K562 (cell line): ENCODE results near the gene MARK2. TPM values are rescaled to one million over a fixed set of nuclear protein-coding genes. Genes with fewer than 3 reads are reported as not detected.

Experiments
- CBX2 ChIP-seq: fragments of 200-600 bp; sonication (generic); IDR thresholded peaks from one replicate; pipeline ENCODE4 v1.6.1; 2012; ENCODE audit warnings: mild to moderate bottlenecking, low read length, inconsistent platforms; ENCODE audit not compliant: insufficient read depth, poor library complexity, severe bottlenecking
- ELF2 ChIP-seq: fragments of 250-450 bp; sonication (Bioruptor Pico); IDR thresholded peaks from 2 replicates; pipeline ENCODE4 v1.5.0; 2021; ENCODE audit warnings: mild to moderate bottlenecking
- ETV1 ChIP-seq: fragments of 450-650 bp; conservative IDR thresholded peaks from 2 replicates; pipeline ENCODE4 v1.6.1; 2016; ENCODE audit warnings: missing genetic modification characterization, control low read depth, low read depth, missing compliant biosample characterization
- GABPB2 ChIP-seq: fragments of 250-450 bp; sonication (Bioruptor Pico); conservative IDR thresholded peaks from 2 replicates; pipeline ENCODE4 v1.5.1; 2021; ENCODE audit warnings: mild to moderate bottlenecking
- HDGF ChIP-seq: fragments of 450-650 bp; IDR thresholded peaks from 2 replicates; pipeline ENCODE4 v1.6.1; 2016
- HNRNPH1 ChIP-seq: fragments of 200-400 bp; formaldehyde crosslinking; optimal IDR thresholded peaks from 2 replicates; pipeline ENCODE3; 2017; ENCODE audit warnings: low read depth, mild to moderate bottlenecking, low read length, moderate library complexity
- MTA3 ChIP-seq: fragments of 450-650 bp; formaldehyde crosslinking; IDR thresholded peaks from 2 replicates; pipeline ENCODE4 v1.6.1; 2017; ENCODE audit warnings: mild to moderate bottlenecking, borderline replicate concordance
- MTF1 ChIP-seq: fragments of 250-450 bp; sonication (Bioruptor Pico); IDR thresholded peaks from 2 replicates; pipeline ENCODE4 v1.9.0; 2021; ENCODE audit warnings: moderate library complexity, mild to moderate bottlenecking, inconsistent platforms, borderline replicate concordance
- MXI1 ChIP-seq: IDR thresholded peaks from 2 replicates; pipeline ENCODE4 v1.6.1; 2011; ENCODE audit warnings: low read depth, mild to moderate bottlenecking, improper control_type of control experiment, low read length
- NBN ChIP-seq: fragments of 450-650 bp; IDR thresholded peaks from 2 replicates; pipeline ENCODE4 v1.6.1; 2016; ENCODE audit warnings: low read depth, mild to moderate bottlenecking
- NR0B1 ChIP-seq: fragments of 450-650 bp; IDR thresholded peaks from one replicate; pipeline ENCODE4 v1.6.1; 2018; ENCODE audit warnings: mild to moderate bottlenecking, moderate library complexity; ENCODE audit not compliant: partially characterized antibody
- NR3C1 ChIP-seq: sonication (generic); formaldehyde crosslinking; IDR thresholded peaks from 2 replicates; pipeline ENCODE4 v1.8.1; 2022; ENCODE audit warnings: missing genetic modification reagents
- OTX1 ChIP-seq: fragments of 450-650 bp; formaldehyde crosslinking; IDR thresholded peaks from 2 replicates; pipeline ENCODE4 v1.4.0; 2022; ENCODE audit warnings: mild to moderate bottlenecking
- RB1 ChIP-seq: fragments of 450-650 bp; IDR thresholded peaks from 2 replicates; pipeline ENCODE4 v1.6.1; 2017; ENCODE audit warnings: low read depth, mild to moderate bottlenecking
- RFX5 ChIP-seq: IDR thresholded peaks from 2 replicates; pipeline ENCODE4 v1.6.1; 2011; ENCODE audit warnings: low read depth, mild to moderate bottlenecking, improper control_type of control experiment, low read length
- SRSF1 ChIP-seq: fragments of 200-400 bp; formaldehyde crosslinking; IDR thresholded peaks from 2 replicates; pipeline ENCODE4 v1.6.1; 2017; ENCODE audit warnings: mild to moderate bottlenecking, low read depth, low read length, moderate library complexity
- SRSF7 ChIP-seq: fragments of 200-400 bp; formaldehyde crosslinking; optimal IDR thresholded peaks from 2 replicates; pipeline ENCODE3; 2017; ENCODE audit warnings: mild to moderate bottlenecking, low read depth, low read length
- TBP ChIP-seq: optimal IDR thresholded peaks from 2 replicates; pipeline ENCODE3; 2011; ENCODE audit warnings: low read depth, low read length, improper control_type of control experiment
- ZFX ChIP-seq: sonication (generic); formaldehyde crosslinking; IDR thresholded peaks from 2 replicates; pipeline ENCODE4 v1.8.0; 2022; ENCODE audit warnings: mild to moderate bottlenecking, missing genetic modification reagents, moderate library complexity
- ZNF3 ChIP-seq: fragments of 250-450 bp; sonication (Bioruptor Pico); IDR thresholded peaks from 2 replicates; pipeline ENCODE4 v1.5.0; 2021; ENCODE audit warnings: mild to moderate bottlenecking, moderate library complexity
- ZNF324 ChIP-seq: fragments of 250-450 bp; sonication (Bioruptor Pico); IDR thresholded peaks from 2 replicates; pipeline ENCODE4 v1.4.0; 2020; ENCODE audit warnings: mild to moderate bottlenecking
- ZNF398 ChIP-seq: fragments of 250-450 bp; sonication (Bioruptor Pico); IDR thresholded peaks from 2 replicates; pipeline ENCODE4 v1.8.0; 2021; ENCODE audit warnings: moderate library complexity, mild to moderate bottlenecking, inconsistent platforms
- ZNF586 ChIP-seq: fragments of 450-650 bp; formaldehyde crosslinking; conservative IDR thresholded peaks from 2 replicates; pipeline ENCODE4 v1.4.0; 2020; ENCODE audit warnings: mild to moderate bottlenecking, moderate library complexity
- polyA plus RNA-seq, 8 experiments: library from polyadenylated mRNA; depleted of rRNA in 4 of 8; stranded (reverse) in 5 of 8; unstranded in 3 of 8; fragments of >200 nt; fragmentation: Nextera tagmentation in 2 of 8; fragmentation: Illumina TruSeq in 1 of 8; extraction: Ambion mirVana in 2 of 8; extraction: Trizol in 1 of 8; gene quantifications; 2 replicates each; pipeline versions ENCODE4 v1.2.1 to v1.2.3, GENCODE V29; 2011 to 2014; ENCODE audit warnings: inconsistent platforms in 1 of 8, missing spikeins in 1 of 8
- total RNA-seq, 7 experiments: library from RNA; depleted of rRNA in 6 of 7; stranded (reverse); fragments of >200 nt in 6 of 7; fragmentation: Illumina TruSeq in 2 of 7; extraction: Trizol in 2 of 7; gene quantifications; 2 replicates each; pipeline versions ENCODE4 v1.2.1 to v1.2.3, GENCODE V29; 2011 to 2021; ENCODE audit warnings: low replicate concordance in 1 of 7
- TF ChIP-seq, protein P1 (sequence below), 3 experiments: IDR thresholded peaks in 2 of 3; conservative IDR thresholded peaks in 1 of 3; 2 replicates each; pipeline ENCODE4 v1.5.1; 2011 to 2012; ENCODE audit warnings: low read length in 3 of 3, mild to moderate bottlenecking in 3 of 3, control low read depth in 2 of 3, improper control_type of control experiment in 1 of 3, inconsistent platforms in 1 of 3, low read depth in 1 of 3, mixed read lengths in 1 of 3, moderate library complexity in 1 of 3; ENCODE audit not compliant: insufficient read depth in 2 of 3

MARK2 gene
- total and polyA plus RNA-seq, 9 of the 15 experiments (the other 6 are each of a cell fraction or from before 2014, with no cell fraction given) = 0.32 to 43.5 (median 15.1) TPM

DNA sequence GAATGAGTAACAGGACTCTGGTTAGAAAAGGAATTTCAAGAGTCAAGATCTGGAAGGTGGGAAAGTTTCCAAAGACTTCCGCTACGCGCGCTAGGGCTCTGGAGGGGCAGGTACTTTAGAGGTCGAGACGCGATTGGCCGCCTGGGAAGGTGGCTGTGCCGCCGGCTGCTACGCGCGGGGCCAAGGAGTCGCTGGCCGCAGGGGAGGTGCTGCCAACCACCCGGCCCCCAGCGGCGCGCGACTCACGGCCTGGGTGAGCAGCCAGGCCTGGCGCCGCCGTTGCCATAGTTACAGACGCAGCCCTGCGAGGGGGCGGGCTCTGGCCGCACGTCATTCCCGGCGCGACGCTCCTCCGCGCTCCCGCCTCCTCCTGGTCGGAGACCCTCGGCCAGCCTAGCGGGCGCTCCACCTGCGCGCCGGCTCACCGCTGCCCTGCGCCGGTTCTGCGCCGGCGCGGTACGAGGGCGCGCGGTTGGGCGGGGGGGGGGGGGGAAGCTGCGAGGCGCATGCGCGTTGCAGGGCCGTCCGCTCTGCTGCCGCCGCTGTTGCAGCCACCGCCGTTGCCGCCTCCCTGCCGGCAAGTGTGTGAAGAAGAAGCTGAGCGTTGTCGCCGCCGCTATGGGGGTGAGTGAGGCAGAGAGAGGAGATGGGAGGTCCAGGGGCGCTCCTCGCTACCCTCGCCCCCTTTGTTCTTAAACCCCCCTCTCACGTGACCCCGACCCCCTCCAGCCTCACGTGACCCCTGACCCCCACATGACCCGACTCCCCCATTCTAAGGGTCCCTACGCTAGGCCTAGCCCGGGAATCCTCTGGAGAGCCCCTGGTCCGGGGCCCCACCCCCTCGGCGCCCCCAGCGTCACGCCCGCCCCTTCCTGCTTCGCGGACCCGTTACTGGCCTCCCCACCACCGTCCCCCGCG lies 99.8 kb downstream of the MARK2 start, which contains the start of gene NAA40 (continued):
- 0 out of 2 replicates have a peak, but pooled peaks have one; percentile 4 for TF ChIP-seq ETV1 (tag)
- TF ChIP-seq SRSF7 = no peak
- no peak for TF ChIP-seq OTX1
- TF ChIP-seq HNRNPH1 = no peak
- peak; percentile 89 for TF ChIP-seq ZFX (CRISPR knock-in tag)
- TF ChIP-seq, protein P1, sequence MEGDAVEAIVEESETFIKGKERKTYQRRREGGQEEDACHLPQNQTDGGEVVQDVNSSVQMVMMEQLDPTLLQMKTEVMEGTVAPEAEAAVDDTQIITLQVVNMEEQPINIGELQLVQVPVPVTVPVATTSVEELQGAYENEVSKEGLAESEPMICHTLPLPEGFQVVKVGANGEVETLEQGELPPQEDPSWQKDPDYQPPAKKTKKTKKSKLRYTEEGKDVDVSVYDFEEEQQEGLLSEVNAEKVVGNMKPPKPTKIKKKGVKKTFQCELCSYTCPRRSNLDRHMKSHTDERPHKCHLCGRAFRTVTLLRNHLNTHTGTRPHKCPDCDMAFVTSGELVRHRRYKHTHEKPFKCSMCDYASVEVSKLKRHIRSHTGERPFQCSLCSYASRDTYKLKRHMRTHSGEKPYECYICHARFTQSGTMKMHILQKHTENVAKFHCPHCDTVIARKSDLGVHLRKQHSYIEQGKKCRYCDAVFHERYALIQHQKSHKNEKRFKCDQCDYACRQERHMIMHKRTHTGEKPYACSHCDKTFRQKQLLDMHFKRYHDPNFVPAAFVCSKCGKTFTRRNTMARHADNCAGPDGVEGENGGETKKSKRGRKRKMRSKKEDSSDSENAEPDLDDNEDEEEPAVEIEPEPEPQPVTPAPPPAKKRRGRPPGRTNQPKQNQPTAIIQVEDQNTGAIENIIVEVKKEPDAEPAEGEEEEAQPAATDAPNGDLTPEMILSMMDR (IDR thresholded peaks at IDR 0.05 in 2 of 3, conservative IDR thresholded peaks at IDR 0.05 in 1 of 3; ENCODE audit: insufficient read depth in 2 of 3, low read depth in 1 of 3, low read length in 3 of 3) = peak in 1 of 3 experiments; percentile 22; a peak in 2 of 6 replicates
- no peak for TF ChIP-seq CBX2
- TF ChIP-seq NR0B1 = no peak
- TF ChIP-seq NR3C1 (CRISPR knock-in tag) = no peak
- peak; percentile 90; the same call in 1 of the 2 replicates for TF ChIP-seq RB1
- TF ChIP-seq HDGF = no peak
- no peak for TF ChIP-seq NBN
- TF ChIP-seq ZNF398 = no peak
- peak; percentile 31 for TF ChIP-seq TBP
- no peak for TF ChIP-seq GABPB2
- TF ChIP-seq MXI1 = peak; percentile 88
- peak; percentile 56; the same call in 1 of the 2 replicates for TF ChIP-seq MTA3
- TF ChIP-seq SRSF1 = no peak
- TF ChIP-seq RFX5 = no peak
- TF ChIP-seq ZNF3 (CRISPR knock-in tag) = no peak
- TF ChIP-seq ZNF586 (CRISPR knock-in tag) = no peak
- no peak for TF ChIP-seq MTF1 (CRISPR knock-in tag)
- no peak for TF ChIP-seq ZNF324 (CRISPR knock-in tag)
- TF ChIP-seq ELF2 (CRISPR knock-in tag) = no peak
